ENCODE measurements around the gene MED16. TPM values are rescaled to one million over a fixed set of nuclear protein-coding genes. Genes with fewer than 3 reads are reported as not detected.

Gene MED16
- total and polyA plus RNA-seq, 2 experiments from 2014 or later: 26.6 to 66.5 TPM

GRCh38 chr19:827314-827709, 65.7 kb downstream of the MED16 start:
- H3K27me3 ChIP-seq (replicated peaks; ENCODE audit: insufficient read depth): peaks cover 4% of the 10 kb centered on the region; the same call in 1 of the 2 replicates
- no peaks in the 10 kb centered on the region for H3F3A ChIP-seq (ENCODE audit: insufficient read depth)
- no peak for TF ChIP-seq EZH2phosphoT487 (IDR thresholded peaks at IDR 0.05; ENCODE audit: insufficient read depth, low read depth)
- TF ChIP-seq EZH2 (IDR thresholded peaks at IDR 0.05; ENCODE audit: insufficient read depth, poor library complexity, severe bottlenecking): no peak
- no peak overlapping the region for H3K4me2 ChIP-seq (ENCODE audit: unreplicated experiment)
- 31 to 60% methylated on average over 7 to 11 of the region's 11 CpGs for WGBS, 2 experiments (ENCODE audit: low coverage in 1 of 2, low lambda C conversion rate in 2 of 2, missing lambda C conversion rate in 2 of 2)
- no peaks in the 10 kb centered on the region for H3K36me3 ChIP-seq (ENCODE audit: low read depth)
- no peaks in the 10 kb centered on the region for H3K79me2 ChIP-seq (ENCODE audit: insufficient read depth)
- no peak overlapping the region for H2AFZ ChIP-seq
- in situ Hi-C loops (cut with MboI): no loop called here
- H3K9me3 ChIP-seq (ENCODE audit: low read depth): no peaks in the 10 kb centered on the region
- no peak overlapping the region for H3K9ac ChIP-seq
- H3K9me2 ChIP-seq (ENCODE audit: insufficient read depth): no peaks in the 10 kb centered on the region
- no peak overlapping the region for H3K27ac ChIP-seq
- no peak for DNase-seq
- H3K4me1 ChIP-seq (ENCODE audit: insufficient read depth): no peaks in the 10 kb centered on the region
- H4K20me1 ChIP-seq (ENCODE audit: insufficient read depth): no peaks in the 10 kb centered on the region
- H3K4me3 ChIP-seq: no peak overlapping the region

GRCh38 chr19:825897-826644, 66.9 kb downstream of the MED16 start:
- no peak overlapping the region for H3K4me2 ChIP-seq (ENCODE audit: unreplicated experiment)
- no peaks in the 10 kb centered on the region for H3F3A ChIP-seq (ENCODE audit: insufficient read depth)
- H3K4me1 ChIP-seq (ENCODE audit: insufficient read depth): no peaks in the 10 kb centered on the region
- no peak overlapping the region for H3K9ac ChIP-seq
- WGBS, 2 experiments (ENCODE audit: low coverage in 1 of 2, low lambda C conversion rate in 2 of 2, missing lambda C conversion rate in 2 of 2): 77 to 82% methylated on average over 19 of the region's 19 CpGs
- no peaks in the 10 kb centered on the region for H3K9me2 ChIP-seq (ENCODE audit: insufficient read depth)
- in situ Hi-C loops (cut with MboI): no loop called here
- H3K9me3 ChIP-seq (ENCODE audit: low read depth): no peaks in the 10 kb centered on the region
- no peaks in the 10 kb centered on the region for H3K36me3 ChIP-seq (ENCODE audit: low read depth)
- H4K20me1 ChIP-seq (ENCODE audit: insufficient read depth): no peaks in the 10 kb centered on the region
- no peak for DNase-seq
- TF ChIP-seq EZH2 (IDR thresholded peaks at IDR 0.05; ENCODE audit: insufficient read depth, poor library complexity, severe bottlenecking): no peak
- TF ChIP-seq EZH2phosphoT487 (IDR thresholded peaks at IDR 0.05; ENCODE audit: insufficient read depth, low read depth): no peak
- H3K79me2 ChIP-seq (ENCODE audit: insufficient read depth): no peaks in the 10 kb centered on the region
- no peak overlapping the region for H3K4me3 ChIP-seq
- H3K27ac ChIP-seq: no peak overlapping the region
- H2AFZ ChIP-seq: no peak overlapping the region
- peaks cover 4% of the 10 kb centered on the region; the same call in 1 of the 2 replicates for H3K27me3 ChIP-seq (replicated peaks; ENCODE audit: insufficient read depth)

GRCh38 chr19:824885-825284, 68.1 kb downstream of the MED16 start:
- Histone ChIP-seq H3K4me1 (ENCODE audit: insufficient read depth) (no peaks in the 10 kb centered on the region), H3K27ac (no peak overlapping the region), H3K9me2 (ENCODE audit: insufficient read depth) (no peaks in the 10 kb centered on the region), H3K4me3 (no peak overlapping the region), H3K9me3 (ENCODE audit: low read depth) (no peaks in the 10 kb centered on the region), H3K9ac (no peak overlapping the region), H3K79me2 (ENCODE audit: insufficient read depth) (no peaks in the 10 kb centered on the region), H2AFZ (no peak overlapping the region), H3K36me3 (ENCODE audit: low read depth) (no peaks in the 10 kb centered on the region), H4K20me1 (ENCODE audit: insufficient read depth) (no peaks in the 10 kb centered on the region), H3F3A (ENCODE audit: insufficient read depth) (no peaks in the 10 kb centered on the region), H3K4me2 (ENCODE audit: unreplicated experiment) (no peak overlapping the region), H3K27me3 (replicated peaks; ENCODE audit: insufficient read depth) (peaks cover 4% of the 10 kb centered on the region; the same call in 1 of the 2 replicates)
- in situ Hi-C loops (cut with MboI): no loop called here
- no peak for DNase-seq
- 79 to 82% methylated on average over 15 of the region's 15 CpGs for WGBS, 2 experiments (ENCODE audit: low coverage in 1 of 2, low lambda C conversion rate in 2 of 2, missing lambda C conversion rate in 2 of 2)
- TF ChIP-seq EZH2 (IDR thresholded peaks at IDR 0.05; ENCODE audit: insufficient read depth, poor library complexity, severe bottlenecking) (no peak), EZH2phosphoT487 (IDR thresholded peaks at IDR 0.05; ENCODE audit: insufficient read depth, low read depth) (no peak)

- Histone ChIP-seq H3K4me2 (ENCODE audit: unreplicated experiment) (no peak overlapping the region), H3K27me3 (replicated peaks; ENCODE audit: insufficient read depth) (peaks cover 4% of the 10 kb centered on the region; the same call in 1 of the 2 replicates), H3F3A (ENCODE audit: insufficient read depth) (no peaks in the 10 kb centered on the region), H3K9me2 (ENCODE audit: insufficient read depth) (no peaks in the 10 kb centered on the region), H3K4me1 (ENCODE audit: insufficient read depth) (no peaks in the 10 kb centered on the region), H4K20me1 (ENCODE audit: insufficient read depth) (no peaks in the 10 kb centered on the region), H2AFZ (no peak overlapping the region), H3K27ac (no peak overlapping the region), H3K9ac (no peak overlapping the region), H3K4me3 (no peak overlapping the region), H3K9me3 (ENCODE audit: low read depth) (no peaks in the 10 kb centered on the region), H3K36me3 (ENCODE audit: low read depth) (no peaks in the 10 kb centered on the region), H3K79me2 (ENCODE audit: insufficient read depth) (no peaks in the 10 kb centered on the region)
- WGBS, 2 experiments (ENCODE audit: low coverage in 1 of 2, low lambda C conversion rate in 2 of 2, missing lambda C conversion rate in 2 of 2): 71 to 74% methylated on average over 12 of the region's 12 CpGs
- no peak for TF ChIP-seq EZH2 (IDR thresholded peaks at IDR 0.05; ENCODE audit: insufficient read depth, poor library complexity, severe bottlenecking)
- TF ChIP-seq EZH2phosphoT487 (IDR thresholded peaks at IDR 0.05; ENCODE audit: insufficient read depth, low read depth): no peak
- no peak for DNase-seq
- in situ Hi-C loops (cut with MboI): no loop called here
Measured at GRCh38 chr19:823565-824121, 69.3 kb downstream of the MED16 start.
